Choroid plexus epithelial cell (primary cell): ENCODE data around the gene MRTFB.

Experiments
- DNase-seq: peaks from one replicate; pipeline ENCODE4 v3.0.0-alpha.2; 2010; ENCODE audit warnings: low read depth
- H3K4me3 ChIP-seq: 2 replicates; pipeline ENCODE4 v1.5.1; 2011; ENCODE audit warnings: low read depth, mild to moderate bottlenecking, control low read depth, low read length, moderate library complexity
- CTCF ChIP-seq: conservative IDR thresholded peaks from 2 replicates; pipeline ENCODE4 v1.5.1; 2011; ENCODE audit warnings: low read depth, mild to moderate bottlenecking, control low read depth, inconsistent platforms, low read length, moderate library complexity

The MRTFB gene

GRCh38 chr16:14148016-14148415 is 76.9 kb downstream of the MRTFB start:
- DNase-seq: no peak
- H3K4me3 ChIP-seq: no peak overlapping the region
- no peak for TF ChIP-seq CTCF

- H3K4me3 ChIP-seq: no peak overlapping the region
- DNase-seq: no peak
- TF ChIP-seq CTCF: no peak
These were observed 77.5 kb downstream of the MRTFB start for GRCh38 chr16:14148569-14148968.

GRCh38 chr16:14150796-14151195 is 79.7 kb downstream of the MRTFB start:
- DNase-seq: peak; percentile 8
- no peak for TF ChIP-seq CTCF
- H3K4me3 ChIP-seq: no peak overlapping the region

- no peak overlapping the region for H3K4me3 ChIP-seq
- peak; percentile 53 for DNase-seq
- no peak for TF ChIP-seq CTCF
These were observed 80.3 kb downstream of the MRTFB start for GRCh38 chr16:14151256-14152030.

GRCh38 chr16:14155572-14156190 is 84.6 kb downstream of the MRTFB start:
- no peak for DNase-seq
- H3K4me3 ChIP-seq: no peak overlapping the region
- no peak for TF ChIP-seq CTCF

- no peak for DNase-seq
These were observed 94.0 kb downstream of the MRTFB start for GRCh38 chr16:14164916-14165662.

More at GRCh38 chr16:14164916-14165662, 94.0 kb downstream of the MRTFB start:
- no peak for TF ChIP-seq CTCF
- H3K4me3 ChIP-seq: no peak overlapping the region
